Loucy (cell line): ENCODE results near the gene OR5AR1.
A peak's percentile ranks its signal among the peaks of the same experiment; 100 is the strongest.

Experiments used
- H2AFZ ChIP-seq: fragments of 200-600 bp; sonication (generic); 2 replicates; pipeline ENCODE4 v1.6.0; 2016; ENCODE audit warnings: antibody characterized with exemption, mild to moderate bottlenecking, low read length, moderate library complexity
- H3F3A ChIP-seq: fragments of 200-600 bp; 2 replicates; pipeline ENCODE4 v1.6.0; 2016; ENCODE audit warnings: antibody characterized with exemption, low read depth, mild to moderate bottlenecking
- H3K27me3 ChIP-seq: fragments of 200-600 bp; sonication (generic); 2 replicates; pipeline ENCODE4 v1.6.1; 2014; ENCODE audit warnings: low read length, mild to moderate bottlenecking; ENCODE audit not compliant: insufficient read depth, poor library complexity, severe bottlenecking
- H3K36me3 ChIP-seq: fragments of 200-600 bp; sonication (generic); 2 replicates; pipeline ENCODE4 v1.6.1; 2016; ENCODE audit warnings: low read length; ENCODE audit not compliant: insufficient read depth
- H3K4me1 ChIP-seq: fragments of 200-600 bp; sonication (generic); 2 replicates; pipeline ENCODE4 v1.5.1; 2014; ENCODE audit warnings: low read length, mild to moderate bottlenecking; ENCODE audit not compliant: insufficient read depth, poor library complexity, severe bottlenecking
- H3K4me2 ChIP-seq: fragments of 200-600 bp; sonication (generic); 2 replicates; pipeline ENCODE4 v1.6.0; 2014; ENCODE audit warnings: antibody characterized with exemption, low read length, low read depth, mild to moderate bottlenecking; ENCODE audit not compliant: poor library complexity, severe bottlenecking
- H3K4me3 ChIP-seq: fragments of 200-600 bp; sonication (generic); 2 replicates; pipeline ENCODE4 v1.5.1; 2014; ENCODE audit warnings: low read length, mild to moderate bottlenecking, mixed read lengths; ENCODE audit not compliant: poor library complexity, severe bottlenecking
- H3K79me2 ChIP-seq: fragments of 200-600 bp; sonication (generic); 2 replicates; pipeline ENCODE4 v1.6.1; 2014; ENCODE audit warnings: low read length; ENCODE audit not compliant: insufficient read depth
- H3K9ac ChIP-seq: fragments of 200-600 bp; sonication (generic); 2 replicates; pipeline ENCODE4 v1.6.0; 2014; ENCODE audit warnings: mild to moderate bottlenecking, low read depth, low read length, moderate library complexity; ENCODE audit not compliant: poor library complexity, severe bottlenecking
- H3K9me2 ChIP-seq: fragments of 200-600 bp; sonication (generic); replicated peaks from 2 replicates; pipeline ENCODE4 v1.6.1; 2016; ENCODE audit warnings: low read depth, low read length, mixed read lengths
- H3K9me3 ChIP-seq: fragments of 200-600 bp; sonication (generic); 2 replicates; pipeline ENCODE4 v1.6.1; 2014; ENCODE audit warnings: mild to moderate bottlenecking, antibody characterized with exemption, low read length, low read depth; ENCODE audit not compliant: insufficient read depth
- H4K20me1 ChIP-seq: fragments of 200-600 bp; sonication (generic); 2 replicates; pipeline ENCODE4 v1.6.0; 2014; ENCODE audit warnings: antibody characterized with exemption, low read length, mild to moderate bottlenecking; ENCODE audit not compliant: insufficient read depth, poor library complexity, severe bottlenecking
- EZH2phosphoT487 ChIP-seq: fragments of 200-600 bp; IDR thresholded peaks from 2 replicates; pipeline ENCODE4 v1.6.1; 2018; ENCODE audit warnings: antibody characterized with exemption, mild to moderate bottlenecking, moderate library complexity, borderline replicate concordance
- TF ChIP-seq, protein P1 (sequence below): fragments of 200-600 bp; sonication (generic); conservative IDR thresholded peaks from 2 replicates; pipeline ENCODE4 v1.5.1; 2014; ENCODE audit warnings: mild to moderate bottlenecking, antibody characterized with exemption, low read length

The OR5AR1 gene

DNA sequence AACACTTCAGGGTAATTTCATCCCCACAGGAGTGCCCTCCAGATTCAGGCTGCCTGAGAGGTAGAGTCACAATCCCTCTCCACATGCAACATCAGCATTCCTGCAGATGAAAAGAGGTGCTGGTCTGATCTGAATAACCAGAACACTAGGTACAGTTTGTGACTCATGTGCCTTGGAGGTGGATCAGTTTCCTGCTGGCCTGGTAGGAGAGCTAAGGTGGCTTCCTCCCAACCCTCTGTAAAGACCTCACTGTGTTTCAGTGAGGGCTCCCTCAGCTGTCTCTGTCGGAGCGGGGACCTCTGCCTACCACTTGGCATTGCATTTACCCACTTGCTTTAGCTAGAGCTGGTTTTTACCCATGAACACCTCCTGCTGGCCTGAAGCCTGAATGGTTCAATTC lies 43.0 kb downstream of the OR5AR1 start:
- Histone ChIP-seq H2AFZ (peak overlapping the region; percentile 34; the same call in 1 of the 2 replicates), H3K9me3 (no peaks in the 10 kb centered on the region), H3K4me3 (no peak overlapping the region), H3K9me2 (no peaks in the 10 kb centered on the region), H3K79me2 (no peaks in the 10 kb centered on the region), H3K36me3 (no peaks in the 10 kb centered on the region), H3K9ac (no peak overlapping the region), H3K27me3 (no peaks in the 10 kb centered on the region), H4K20me1 (no peaks in the 10 kb centered on the region), H3K4me1 (peaks cover 23% of the 10 kb centered on the region), H3F3A (no peaks in the 10 kb centered on the region), H3K4me2 (no peak overlapping the region)
- TF ChIP-seq, protein P1, sequence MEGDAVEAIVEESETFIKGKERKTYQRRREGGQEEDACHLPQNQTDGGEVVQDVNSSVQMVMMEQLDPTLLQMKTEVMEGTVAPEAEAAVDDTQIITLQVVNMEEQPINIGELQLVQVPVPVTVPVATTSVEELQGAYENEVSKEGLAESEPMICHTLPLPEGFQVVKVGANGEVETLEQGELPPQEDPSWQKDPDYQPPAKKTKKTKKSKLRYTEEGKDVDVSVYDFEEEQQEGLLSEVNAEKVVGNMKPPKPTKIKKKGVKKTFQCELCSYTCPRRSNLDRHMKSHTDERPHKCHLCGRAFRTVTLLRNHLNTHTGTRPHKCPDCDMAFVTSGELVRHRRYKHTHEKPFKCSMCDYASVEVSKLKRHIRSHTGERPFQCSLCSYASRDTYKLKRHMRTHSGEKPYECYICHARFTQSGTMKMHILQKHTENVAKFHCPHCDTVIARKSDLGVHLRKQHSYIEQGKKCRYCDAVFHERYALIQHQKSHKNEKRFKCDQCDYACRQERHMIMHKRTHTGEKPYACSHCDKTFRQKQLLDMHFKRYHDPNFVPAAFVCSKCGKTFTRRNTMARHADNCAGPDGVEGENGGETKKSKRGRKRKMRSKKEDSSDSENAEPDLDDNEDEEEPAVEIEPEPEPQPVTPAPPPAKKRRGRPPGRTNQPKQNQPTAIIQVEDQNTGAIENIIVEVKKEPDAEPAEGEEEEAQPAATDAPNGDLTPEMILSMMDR: peak; percentile 30; the same call in 1 of the 2 replicates
- TF ChIP-seq EZH2phosphoT487: no peak

DNA sequence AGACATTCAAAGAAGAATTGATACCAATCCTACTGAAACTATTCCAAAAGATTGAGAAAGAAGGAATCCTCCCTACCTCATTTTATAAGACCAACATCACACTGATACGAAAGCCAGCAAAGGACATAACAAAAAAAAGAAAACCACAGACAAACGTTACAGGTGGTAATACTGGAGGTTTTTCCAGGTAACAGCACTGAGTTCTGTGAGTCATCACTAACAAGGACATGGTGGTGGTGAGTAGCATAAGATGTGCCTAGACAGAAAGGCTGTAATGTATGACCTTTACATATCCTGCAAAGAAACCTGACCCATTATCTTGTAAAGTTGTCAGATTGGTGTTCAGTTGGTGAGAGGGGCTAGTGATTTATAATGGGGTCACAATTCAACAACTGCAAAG lies 50.7 kb downstream of the OR5AR1 start:
- Histone ChIP-seq H3K9me3 (no peaks in the 10 kb centered on the region), H3K4me1 (no peaks in the 10 kb centered on the region), H3K4me2 (no peak overlapping the region), H3F3A (no peaks in the 10 kb centered on the region), H3K4me3 (no peak overlapping the region), H2AFZ (no peak overlapping the region), H3K9me2 (no peaks in the 10 kb centered on the region), H3K79me2 (no peaks in the 10 kb centered on the region), H4K20me1 (no peaks in the 10 kb centered on the region), H3K9ac (no peak overlapping the region), H3K27me3 (no peaks in the 10 kb centered on the region), H3K36me3 (no peaks in the 10 kb centered on the region)
- TF ChIP-seq, protein P1: no peak
- no peak for TF ChIP-seq EZH2phosphoT487
